NCI-H774 (cell line): ENCODE results near the gene RET.

Experiments used
- DNase-seq: peaks from one replicate; lab custom pipeline; 2025; lab: John Stamatoyannopoulos, UW

RET gene

GRCh38 chr10:43062402-43063160 lies 14.3 kb upstream of the RET start:
- no peak for DNase-seq

- DNase-seq: no peak
These were observed 12.4 kb upstream of the RET start for GRCh38 chr10:43064331-43065075.

GRCh38 chr10:43065234-43065633 lies 11.6 kb upstream of the RET start:
- no peak for DNase-seq

GRCh38 chr10:43065761-43066160 lies 11.1 kb upstream of the RET start:
- DNase-seq: no peak

- DNase-seq: no peak
These were observed 10.4 kb upstream of the RET start for GRCh38 chr10:43066481-43066880.

- no peak for DNase-seq
These were observed 9.3 kb upstream of the RET start for GRCh38 chr10:43067391-43068135.

- no peak for DNase-seq
These were observed 8.8 kb upstream of the RET start for GRCh38 chr10:43068136-43068395.

GRCh38 chr10:43068471-43069210 lies 8.2 kb upstream of the RET start:
- no peak for DNase-seq

- no peak for DNase-seq
These were observed 7.7 kb upstream of the RET start for GRCh38 chr10:43069211-43069515.

- no peak for DNase-seq
These were observed 7.3 kb upstream of the RET start for GRCh38 chr10:43069579-43069978.

GRCh38 chr10:43070121-43071085 lies 6.5 kb upstream of the RET start:
- DNase-seq: no peak

- no peak for DNase-seq
These were observed 4.8 kb upstream of the RET start for GRCh38 chr10:43071865-43072650.

GRCh38 chr10:43073191-43073590 lies 3.7 kb upstream of the RET start:
- no peak for DNase-seq

GRCh38 chr10:43073721-43074120 lies 3.1 kb upstream of the RET start:
- no peak for DNase-seq

GRCh38 chr10:43074409-43074808 lies 2.5 kb upstream of the RET start:
- DNase-seq: no peak

GRCh38 chr10:43074827-43075611 lies 1.9 kb upstream of the RET start:
- DNase-seq: no peak

- DNase-seq: no peak
These were observed 1.3 kb upstream of the RET start for GRCh38 chr10:43075612-43076003.

- DNase-seq: no peak
These were observed 476 bp upstream of the RET start for GRCh38 chr10:43076311-43076875.

GRCh38 chr10:43077421-43078171 lies 727 bp downstream of the RET start:
- DNase-seq: no peak
